HepG2 (cell line): ENCODE results near the gene AGAP1. TPM values are rescaled to one million over a fixed set of nuclear protein-coding genes. Genes with fewer than 3 reads are reported as not detected.

Source experiments
- ATF3 ChIP-seq: sonication (generic); formaldehyde crosslinking; IDR thresholded peaks from 2 replicates; pipeline ENCODE4 v1.4.0; 2020; ENCODE audit warnings: missing genetic modification reagents
- DPF2 ChIP-seq: sonication (generic); formaldehyde crosslinking; IDR thresholded peaks from 2 replicates; pipeline ENCODE4 v1.4.0; 2020; ENCODE audit warnings: mild to moderate bottlenecking, low read depth, missing genetic modification reagents, borderline replicate concordance
- HMG20B ChIP-seq: conservative IDR thresholded peaks from 2 replicates; pipeline ENCODE4 v1.6.1; 2016; ENCODE audit warnings: missing genetic modification reagents, missing compliant biosample characterization
- HNRNPK ChIP-seq: fragments of 200-400 bp; formaldehyde crosslinking; IDR thresholded peaks from 2 replicates; pipeline ENCODE4 v1.6.1; 2018; ENCODE audit warnings: low read length, low read depth, moderate library complexity, mild to moderate bottlenecking; ENCODE audit not compliant: poor library complexity, severe bottlenecking
- LBX2 ChIP-seq: sonication (generic); formaldehyde crosslinking; IDR thresholded peaks from 2 replicates; pipeline ENCODE4 v1.5.0; 2020; ENCODE audit warnings: missing genetic modification reagents, mild to moderate bottlenecking, borderline replicate concordance
- NFIC ChIP-seq: IDR thresholded peaks from 2 replicates; pipeline ENCODE4 v1.6.1; 2012; ENCODE audit warnings: mild to moderate bottlenecking, low read length, inconsistent platforms
- NFYB ChIP-seq: sonication (generic); formaldehyde crosslinking; IDR thresholded peaks from 2 replicates; pipeline ENCODE4 v1.4.0; 2020; ENCODE audit warnings: missing genetic modification reagents
- PHF5A ChIP-seq: IDR thresholded peaks from one replicate; pipeline ENCODE4 v1.6.1; 2018; ENCODE audit warnings: low read depth, missing genetic modification reagents; ENCODE audit not compliant: unreplicated experiment
- REPIN1 ChIP-seq: sonication (generic); formaldehyde crosslinking; IDR thresholded peaks from 2 replicates; pipeline ENCODE4 v1.8.0; 2022; ENCODE audit warnings: missing genetic modification reagents, low read depth, mild to moderate bottlenecking, borderline replicate concordance
- SMYD3 ChIP-seq: sonication (generic); formaldehyde crosslinking; IDR thresholded peaks from 2 replicates; pipeline ENCODE4 v1.8.1; 2023; ENCODE audit warnings: mild to moderate bottlenecking, missing genetic modification reagents
- YY1 ChIP-seq: IDR thresholded peaks from 2 replicates; pipeline ENCODE4 v1.6.1; 2011; ENCODE audit warnings: low read length, low read depth, moderate library complexity, mild to moderate bottlenecking; ENCODE audit not compliant: insufficient read depth, insufficient replicate concordance
- ZBTB7B ChIP-seq: sonication (generic); formaldehyde crosslinking; IDR thresholded peaks from 2 replicates; pipeline ENCODE4 v1.4.0; 2020; ENCODE audit warnings: missing genetic modification reagents
- ZFP90 ChIP-seq: sonication (generic); formaldehyde crosslinking; IDR thresholded peaks from 2 replicates; pipeline ENCODE4 v1.8.0; 2022; ENCODE audit warnings: missing genetic modification reagents, mild to moderate bottlenecking, inconsistent platforms, borderline replicate concordance
- ZHX2 ChIP-seq, 2 experiments: sonication (generic) in 1 of 2; formaldehyde crosslinking in 1 of 2; IDR thresholded peaks; 2 replicates each; pipeline versions ENCODE4 v1.6.1 to v1.9.0; 2014 to 2022; ENCODE audit warnings: antibody characterized with exemption in 1 of 2, borderline replicate concordance in 1 of 2, inconsistent platforms in 1 of 2, low read depth in 1 of 2, missing genetic modification reagents in 1 of 2
- ZNF124 ChIP-seq: sonication (generic); formaldehyde crosslinking; IDR thresholded peaks from 2 replicates; pipeline ENCODE4 v1.4.0; 2020; ENCODE audit warnings: missing genetic modification reagents
- ZNF263 ChIP-seq: sonication (generic); formaldehyde crosslinking; IDR thresholded peaks from 2 replicates; pipeline ENCODE4 v1.4.0; 2020; ENCODE audit warnings: missing genetic modification reagents
- polyA plus RNA-seq, 8 experiments: library from polyadenylated mRNA; depleted of rRNA in 3 of 8; stranded (reverse) in 7 of 8; unstranded in 1 of 8; fragments of >200 nt; fragmentation: Illumina TruSeq in 4 of 8; extraction: Trizol in 4 of 8; gene quantifications; 2 replicates each; pipeline versions ENCODE4 v1.2.1 to v1.2.3, GENCODE V29; 2011 to 2016; ENCODE audit warnings: low read depth in 4 of 8, missing spikeins in 1 of 8, mixed read lengths in 1 of 8; ENCODE audit not compliant: insufficient read depth in 1 of 8
- total RNA-seq, 5 experiments: library from RNA; depleted of rRNA; stranded (reverse); fragments of >200 nt; fragmentation: Illumina TruSeq; extraction: Trizol; gene quantifications; 2 replicates each; pipeline ENCODE4 v1.2.3, GENCODE V29; 2016; ENCODE audit warnings: low read depth in 1 of 5
- TF ChIP-seq, protein P1 (sequence below): sonication (generic); formaldehyde crosslinking; conservative IDR thresholded peaks from 2 replicates; pipeline ENCODE4 v1.5.0; 2020; ENCODE audit warnings: missing genetic modification reagents
- TF ChIP-seq, protein P2 (sequence below): IDR thresholded peaks from 2 replicates; pipeline ENCODE4 v1.6.1; 2016; ENCODE audit warnings: missing compliant biosample characterization, missing genetic modification reagents, borderline replicate concordance

AGAP1 gene
- total and polyA plus RNA-seq, 2 of the 13 experiments (the other 11 are each of a cell fraction or from before 2014, with no cell fraction given) = 21.2 to 32.7 TPM

DNA sequence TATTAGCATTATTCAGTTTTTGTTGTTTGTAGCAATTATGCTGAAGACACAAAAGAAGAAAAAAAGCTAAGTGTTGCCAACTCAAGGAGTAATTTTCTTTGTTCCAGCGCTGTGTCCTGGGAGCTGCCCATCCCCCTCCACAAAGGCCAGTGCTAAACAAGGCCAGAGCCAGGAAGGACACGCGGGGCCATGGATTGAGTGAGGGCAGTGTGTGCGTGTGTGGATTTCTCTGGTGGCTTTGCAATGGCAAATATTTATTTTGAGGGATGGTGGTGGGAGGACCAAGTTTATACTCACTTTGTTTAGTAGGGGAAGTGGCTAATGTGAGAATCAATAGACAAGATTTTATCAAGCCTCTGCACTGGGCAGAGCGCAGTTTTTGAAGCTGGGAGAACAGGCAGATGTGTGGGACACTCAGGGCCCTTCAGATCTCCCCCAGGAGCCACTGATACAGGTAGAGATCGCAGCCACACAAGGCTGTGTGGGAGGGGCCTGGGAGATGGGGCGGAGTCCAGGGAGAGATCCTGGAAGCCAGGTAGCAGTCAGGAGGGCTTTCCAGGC is 11.4 kb downstream of the AGAP1 start (continued):
- TF ChIP-seq PHF5A (CRISPR knock-in tag) = peak; percentile 85
- TF ChIP-seq, protein P1, sequence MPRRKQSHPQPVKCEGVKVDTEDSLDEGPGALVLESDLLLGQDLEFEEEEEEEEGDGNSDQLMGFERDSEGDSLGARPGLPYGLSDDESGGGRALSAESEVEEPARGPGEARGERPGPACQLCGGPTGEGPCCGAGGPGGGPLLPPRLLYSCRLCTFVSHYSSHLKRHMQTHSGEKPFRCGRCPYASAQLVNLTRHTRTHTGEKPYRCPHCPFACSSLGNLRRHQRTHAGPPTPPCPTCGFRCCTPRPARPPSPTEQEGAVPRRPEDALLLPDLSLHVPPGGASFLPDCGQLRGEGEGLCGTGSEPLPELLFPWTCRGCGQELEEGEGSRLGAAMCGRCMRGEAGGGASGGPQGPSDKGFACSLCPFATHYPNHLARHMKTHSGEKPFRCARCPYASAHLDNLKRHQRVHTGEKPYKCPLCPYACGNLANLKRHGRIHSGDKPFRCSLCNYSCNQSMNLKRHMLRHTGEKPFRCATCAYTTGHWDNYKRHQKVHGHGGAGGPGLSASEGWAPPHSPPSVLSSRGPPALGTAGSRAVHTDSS (CRISPR knock-in tag) = no peak
- peak; percentile 93 for TF ChIP-seq DPF2
- TF ChIP-seq HMG20B (CRISPR knock-in tag) = no peak; the same call in 1 of the 2 replicates
- TF ChIP-seq ZNF124 (CRISPR knock-in tag) = no peak
- TF ChIP-seq SMYD3 (CRISPR knock-in tag) = 0 out of 2 replicates have a peak, but pooled peaks have one; percentile 0
- TF ChIP-seq ATF3 = no peak
- no peak for TF ChIP-seq YY1
- TF ChIP-seq ZNF263 (CRISPR knock-in tag) = peak; percentile 78
- no peak for TF ChIP-seq REPIN1 (CRISPR knock-in tag)
- peak; percentile 60; the same call in 1 of the 2 replicates for TF ChIP-seq ZBTB7B (CRISPR knock-in tag)
- TF ChIP-seq ZHX2 (IDR thresholded peaks at IDR 0.05; ENCODE audit: low read depth) = no peak
- TF ChIP-seq ZHX2 (CRISPR knock-in tag; IDR thresholded peaks at IDR 0.05; ENCODE audit: borderline replicate concordance) = no peak
- TF ChIP-seq, protein P2, sequence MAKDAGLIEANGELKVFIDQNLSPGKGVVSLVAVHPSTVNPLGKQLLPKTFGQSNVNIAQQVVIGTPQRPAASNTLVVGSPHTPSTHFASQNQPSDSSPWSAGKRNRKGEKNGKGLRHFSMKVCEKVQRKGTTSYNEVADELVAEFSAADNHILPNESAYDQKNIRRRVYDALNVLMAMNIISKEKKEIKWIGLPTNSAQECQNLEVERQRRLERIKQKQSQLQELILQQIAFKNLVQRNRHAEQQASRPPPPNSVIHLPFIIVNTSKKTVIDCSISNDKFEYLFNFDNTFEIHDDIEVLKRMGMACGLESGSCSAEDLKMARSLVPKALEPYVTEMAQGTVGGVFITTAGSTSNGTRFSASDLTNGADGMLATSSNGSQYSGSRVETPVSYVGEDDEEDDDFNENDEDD = no peak
- no peak for TF ChIP-seq NFYB (CRISPR knock-in tag)
- TF ChIP-seq LBX2 (CRISPR knock-in tag) = no peak
- no peak for TF ChIP-seq HNRNPK
- TF ChIP-seq ZFP90 (CRISPR knock-in tag) = 0 out of 2 replicates have a peak, but pooled peaks have one; percentile 45
- TF ChIP-seq NFIC = peak; percentile 72; the same call in 1 of the 2 replicates
